ENCODE results near the gene KRT34. TPM values are rescaled to one million over a fixed set of nuclear protein-coding genes. Genes with fewer than 3 reads are reported as not detected.
"Not testable (repeated sequence)": the region's sequence is repeated elsewhere in the genome, so short reads cannot be mapped to it uniquely, and the experiment has no call there.

The KRT34 gene
- total RNA-seq, 1 donor from 2014 or later, result not detected

GRCh38 chr17:41407226-41407625, 25.1 kb upstream of the KRT34 start:
- intact Hi-C loops (cut with DNase I), result no loop called here
- no peak for DNase-seq (ENCODE audit: low spot score)

GRCh38 chr17:41406205-41406604, 24.1 kb upstream of the KRT34 start:
- intact Hi-C loops (cut with DNase I), result no loop called here
- DNase-seq (ENCODE audit: low spot score), result no peak

- DNase-seq (ENCODE audit: low spot score), result no peak
Observed at GRCh38 chr17:41404024-41404671, 22.0 kb upstream of the KRT34 start.

GRCh38 chr17:41403404-41404023, 21.4 kb upstream of the KRT34 start:
- intact Hi-C loops (cut with DNase I), result no loop called here

More at GRCh38 chr17:41404024-41404671, 22.0 kb upstream of the KRT34 start:
- intact Hi-C loops (cut with DNase I), result no loop called here

GRCh38 chr17:41402161-41402560, 20.1 kb upstream of the KRT34 start:
- no peak for DNase-seq (ENCODE audit: low spot score)
- intact Hi-C loops (cut with DNase I), result no loop called here

More at GRCh38 chr17:41403404-41404023, 21.4 kb upstream of the KRT34 start:
- DNase-seq (ENCODE audit: low spot score), result no peak

GRCh38 chr17:41396996-41397660, 15.0 kb upstream of the KRT34 start, which contains the start of gene KRT31:
Gene KRT31 (minus strand): TSS chr17:41397608. CDS start chr17:41397539, 69 bp downstream.
- DNase-seq (ENCODE audit: low spot score), result no peak

GRCh38 chr17:41396340-41396739, 14.2 kb upstream of the KRT34 start:
- DNase-seq (ENCODE audit: low spot score), result no peak
- intact Hi-C loops (cut with DNase I), result no loop called here

More at GRCh38 chr17:41396996-41397660, 15.0 kb upstream of the KRT34 start, which contains the start of gene KRT31:
- intact Hi-C loops (cut with DNase I), result no loop called here

- DNase-seq (ENCODE audit: low spot score), result no peak
- intact Hi-C loops (cut with DNase I), result no loop called here
Observed at GRCh38 chr17:41395611-41396010, 13.5 kb upstream of the KRT34 start.

GRCh38 chr17:41395044-41395443, 12.9 kb upstream of the KRT34 start:
- intact Hi-C loops (cut with DNase I); DNase-seq (ENCODE audit: low spot score): not testable (repeated sequence)

- intact Hi-C loops (cut with DNase I), result no loop called here
- no peak for DNase-seq (ENCODE audit: low spot score)
Observed at GRCh38 chr17:41394254-41394996, 12.3 kb upstream of the KRT34 start.

- intact Hi-C loops (cut with DNase I), result no loop called here
- DNase-seq (ENCODE audit: low spot score), result no peak
Observed at GRCh38 chr17:41393826-41394225, 11.7 kb upstream of the KRT34 start.

GRCh38 chr17:41393294-41393693, 11.2 kb upstream of the KRT34 start:
- intact Hi-C loops (cut with DNase I), result no loop called here
- DNase-seq (ENCODE audit: low spot score), result no peak

- intact Hi-C loops (cut with DNase I), result no loop called here
- no peak for DNase-seq (ENCODE audit: low spot score)
Observed at GRCh38 chr17:41392278-41392677, 10.2 kb upstream of the KRT34 start.

GRCh38 chr17:41391535-41391934, 9.4 kb upstream of the KRT34 start:
- intact Hi-C loops (cut with DNase I), result no loop called here
- no peak for DNase-seq (ENCODE audit: low spot score)

- no peak for DNase-seq (ENCODE audit: low spot score)
- intact Hi-C loops (cut with DNase I), result no loop called here
Observed at GRCh38 chr17:41390411-41390938, 8.4 kb upstream of the KRT34 start.

GRCh38 chr17:41387670-41388069, 5.6 kb upstream of the KRT34 start:
- intact Hi-C loops (cut with DNase I), result no loop called here
- DNase-seq (ENCODE audit: low spot score), result no peak

- no peak for DNase-seq (ENCODE audit: low spot score)
- intact Hi-C loops (cut with DNase I), result no loop called here
Observed at GRCh38 chr17:41386227-41386626, 4.1 kb upstream of the KRT34 start.

- no peak for DNase-seq (ENCODE audit: low spot score)
- intact Hi-C loops (cut with DNase I), result no loop called here
Observed at GRCh38 chr17:41383690-41384089, 1.6 kb upstream of the KRT34 start.

- intact Hi-C loops (cut with DNase I), result no loop called here
- no peak for DNase-seq (ENCODE audit: low spot score)
Observed at GRCh38 chr17:41382394-41382793, 288 bp upstream of the KRT34 start.

GRCh38 chr17:41380091-41380490, 2.0 kb downstream of the KRT34 start:
- intact Hi-C loops (cut with DNase I); DNase-seq (ENCODE audit: low spot score): not testable (repeated sequence)
